Neural progenitor cell (in vitro differentiated cells): ENCODE measurements around the gene CCDC167.

ENCODE experiments used
- CTCF ChIP-seq: fragments of 200-600 bp; sonication (generic); IDR thresholded peaks from 2 replicates; pipeline ENCODE4 v1.5.1; 2017; ENCODE audit warnings: antibody characterized with exemption, mild to moderate bottlenecking
- EZH2 ChIP-seq: fragments of 200-600 bp; sonication (generic); IDR thresholded peaks from 2 replicates; pipeline ENCODE4 v1.6.1; 2017; ENCODE audit warnings: antibody characterized with exemption, mild to moderate bottlenecking, moderate library complexity
- EZH2phosphoT487 ChIP-seq: fragments of 200-600 bp; sonication (generic); IDR thresholded peaks from 2 replicates; pipeline ENCODE4 v1.6.1; 2017; ENCODE audit warnings: antibody characterized with exemption

- TF ChIP-seq CTCF (no peak), EZH2 (no peak), EZH2phosphoT487 (no peak)
Observed at GRCh38 chr6:37514321-37514771, 14.7 kb upstream of the CCDC167 start.
